GM21528 (cell line): Measurements from ENCODE around the gene RPL7L1.

ENCODE experiments used
- ATAC-seq: cut with Tn5 transposase; IDR thresholded peaks from one replicate; pipeline ENCODE4 v1.9.1; 2021; ENCODE audit warnings: mild to moderate bottlenecking, moderate library complexity; ENCODE audit not compliant: unreplicated experiment, low FRiP score

Gene RPL7L1

GRCh38 chr6:42928986-42929820 is 49.8 kb downstream of the RPL7L1 start, which contains the start of gene CNPY3:
CNPY3 (plus strand) TSS chr6:42929480; CDS start chr6:42929571, 91 bp downstream.
- ATAC-seq: peak; percentile 68

GRCh38 chr6:42929821-42930360 is 50.5 kb downstream of the RPL7L1 start:
- ATAC-seq: peak; percentile 56

GRCh38 chr6:42932412-42932811 is 53.0 kb downstream of the RPL7L1 start:
- ATAC-seq: no peak

DNA sequence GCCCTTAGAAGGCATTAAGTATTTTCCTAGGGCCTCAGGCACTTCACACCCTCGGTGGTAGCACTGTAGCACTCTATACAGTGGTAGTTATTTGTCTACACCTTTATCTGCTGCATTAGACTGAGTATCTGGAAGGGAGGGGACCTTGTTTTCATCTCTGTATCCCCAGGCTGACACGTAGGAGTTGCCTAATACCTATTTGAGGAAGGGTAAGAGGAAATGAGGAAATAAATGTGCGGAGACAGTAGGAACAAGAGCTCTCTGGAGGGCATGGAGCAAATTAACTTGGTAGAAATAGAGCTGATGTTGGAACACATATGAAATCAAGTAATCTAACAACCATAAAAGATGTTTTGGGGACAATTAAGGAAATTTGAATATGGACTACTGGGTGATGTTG is 53.8 kb downstream of the RPL7L1 start:
- no peak for ATAC-seq

DNA sequence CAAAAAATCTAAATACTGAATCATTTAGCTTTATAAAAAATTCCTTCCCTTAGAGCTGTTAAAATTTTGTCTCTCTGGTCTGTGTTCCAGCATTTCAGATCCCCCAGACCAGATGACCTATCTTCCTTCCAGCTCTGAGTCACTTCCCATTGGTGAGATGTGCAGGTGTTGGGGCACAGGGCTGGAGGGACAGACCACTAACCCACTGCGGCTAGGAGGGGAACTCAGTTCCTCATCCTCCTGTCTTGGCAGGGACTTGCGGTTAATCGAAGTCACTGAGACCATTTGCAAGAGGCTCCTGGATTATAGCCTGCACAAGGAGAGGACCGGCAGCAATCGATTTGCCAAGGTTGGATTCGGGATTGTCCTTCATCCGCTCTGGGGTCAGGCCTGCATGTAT is 55.9 kb downstream of the RPL7L1 start:
- ATAC-seq: no peak

GRCh38 chr6:42936398-42936797 is 57.0 kb downstream of the RPL7L1 start:
- ATAC-seq: no peak

GRCh38 chr6:42937548-42938427 is 58.4 kb downstream of the RPL7L1 start:
- no peak for ATAC-seq

DNA sequence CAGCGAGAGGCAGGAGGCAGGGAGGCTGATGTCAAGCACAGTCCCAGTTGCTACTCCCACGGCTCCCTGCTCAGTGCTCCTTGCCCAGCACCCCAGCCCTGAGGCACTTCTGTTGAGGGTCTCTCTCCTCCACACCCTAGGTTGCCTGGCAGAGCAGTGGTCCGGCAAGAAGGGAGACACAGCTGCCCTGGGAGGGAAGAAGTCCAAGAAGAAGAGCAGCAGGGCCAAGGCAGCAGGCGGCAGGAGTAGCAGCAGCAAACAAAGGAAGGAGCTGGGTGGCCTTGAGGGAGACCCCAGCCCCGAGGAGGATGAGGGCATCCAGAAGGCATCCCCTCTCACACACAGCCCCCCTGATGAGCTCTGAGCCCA is 59.0 kb downstream of the RPL7L1 start:
- no peak for ATAC-seq

- ATAC-seq: no peak
Measured at GRCh38 chr6:42938987-42939809, 59.8 kb downstream of the RPL7L1 start.
